Fibroblast of lung (primary cell): Measurements from ENCODE around the gene BANF1. TPM values are rescaled to one million over a fixed set of nuclear protein-coding genes. Genes with fewer than 3 reads are reported as not detected.

ENCODE experiments used
- DNase-seq, 2 donors: peaks; one replicate each; pipeline versions ENCODE4 v3.0.0 to v3.0.0-alpha.2; 2010; ENCODE audit warnings: low read depth in 2 of 2
- H2AFZ ChIP-seq: 2 replicates; pipeline ENCODE4 v1.5.1; 2012; ENCODE audit warnings: low read length, control low read depth, inconsistent platforms
- H3K27ac ChIP-seq: 2 replicates; pipeline ENCODE4 v1.5.1; 2011; ENCODE audit warnings: low read length, control low read depth; ENCODE audit not compliant: insufficient read depth
- H3K27me3 ChIP-seq: 2 replicates; pipeline ENCODE4 v1.5.1; 2011; ENCODE audit warnings: mild to moderate bottlenecking, low read length; ENCODE audit not compliant: control insufficient read depth, insufficient read depth
- H3K36me3 ChIP-seq: 2 replicates; pipeline ENCODE4 v1.5.1; 2011; ENCODE audit warnings: low read length; ENCODE audit not compliant: control insufficient read depth, insufficient read depth
- H3K4me1 ChIP-seq: 2 replicates; pipeline ENCODE4 v1.5.1; 2011; ENCODE audit warnings: low read length; ENCODE audit not compliant: control insufficient read depth, insufficient read depth; ENCODE audit errors: extremely low read depth
- H3K4me2 ChIP-seq: 2 replicates; pipeline ENCODE4 v1.5.1; 2011; ENCODE audit warnings: low read length, control low read depth; ENCODE audit not compliant: insufficient read depth; ENCODE audit errors: extremely low read depth
- H3K4me3 ChIP-seq, 4 experiments: fragments of 200-600 bp in 1 of 4; sonication (generic) in 1 of 4; replicated peaks in 1 of 4; 2 replicates each; pipeline ENCODE4 v1.5.1; 2011 to 2016; ENCODE audit warnings: low read length in 4 of 4, low read depth in 3 of 4, mild to moderate bottlenecking in 3 of 4, control low read depth in 2 of 4, inconsistent platforms in 1 of 4, mixed read lengths in 1 of 4; ENCODE audit not compliant: insufficient read depth in 1 of 4; ENCODE audit errors: control extremely low read depth in 1 of 4
- H3K79me2 ChIP-seq: 2 replicates; pipeline ENCODE4 v1.5.1; 2012; ENCODE audit warnings: mild to moderate bottlenecking, low read length, inconsistent platforms; ENCODE audit not compliant: control insufficient read depth, insufficient read depth
- H3K9ac ChIP-seq: 2 replicates; pipeline ENCODE4 v1.5.1; 2011; ENCODE audit warnings: mild to moderate bottlenecking, low read length, control low read depth; ENCODE audit not compliant: insufficient read depth
- H3K9me3 ChIP-seq: 2 replicates; pipeline ENCODE4 v1.5.1; 2012; ENCODE audit warnings: low read depth, low read length; ENCODE audit not compliant: control insufficient read depth, insufficient read depth
- H4K20me1 ChIP-seq: 2 replicates; pipeline ENCODE4 v1.5.1; 2011; ENCODE audit warnings: low read length; ENCODE audit not compliant: control insufficient read depth, insufficient read depth; ENCODE audit errors: extremely low read depth
- EZH2 ChIP-seq: IDR thresholded peaks from 2 replicates; pipeline ENCODE4 v1.5.1; 2012; ENCODE audit warnings: low read length, control low read depth, mild to moderate bottlenecking; ENCODE audit errors: missing control alignments
- polyA plus RNA-seq, 2 donors: library from polyadenylated mRNA; depleted of rRNA in 1 of 2; stranded (reverse) in 1 of 2; unstranded in 1 of 2; fragments of >200 nt; gene quantifications; 2 replicates each; pipeline ENCODE4 v1.2.1, GENCODE V29; 2011 to 2012; ENCODE audit warnings: missing spikeins in 1 of 2
- total RNA-seq: library from RNA; depleted of rRNA; stranded (reverse); fragments of >200 nt; gene quantifications from 2 replicates; pipeline ENCODE4 v1.2.1, GENCODE V29; 2014
- TF ChIP-seq, protein P1 (sequence below), 2 donors: IDR thresholded peaks in 1 of 2; conservative IDR thresholded peaks in 1 of 2; 1 replicate in 1 of 2; 2 replicates in 1 of 2; pipeline ENCODE4 v1.5.1; 2011 to 2012; ENCODE audit warnings: low read length in 2 of 2, control low read depth in 1 of 2, inconsistent platforms in 1 of 2, low read depth in 1 of 2, mild to moderate bottlenecking in 1 of 2

The BANF1 gene
- total and polyA plus RNA-seq, 2 donors (not counting 1 experiment from before 2014, with no cell fraction given): 19.0 to 156 TPM

DNA sequence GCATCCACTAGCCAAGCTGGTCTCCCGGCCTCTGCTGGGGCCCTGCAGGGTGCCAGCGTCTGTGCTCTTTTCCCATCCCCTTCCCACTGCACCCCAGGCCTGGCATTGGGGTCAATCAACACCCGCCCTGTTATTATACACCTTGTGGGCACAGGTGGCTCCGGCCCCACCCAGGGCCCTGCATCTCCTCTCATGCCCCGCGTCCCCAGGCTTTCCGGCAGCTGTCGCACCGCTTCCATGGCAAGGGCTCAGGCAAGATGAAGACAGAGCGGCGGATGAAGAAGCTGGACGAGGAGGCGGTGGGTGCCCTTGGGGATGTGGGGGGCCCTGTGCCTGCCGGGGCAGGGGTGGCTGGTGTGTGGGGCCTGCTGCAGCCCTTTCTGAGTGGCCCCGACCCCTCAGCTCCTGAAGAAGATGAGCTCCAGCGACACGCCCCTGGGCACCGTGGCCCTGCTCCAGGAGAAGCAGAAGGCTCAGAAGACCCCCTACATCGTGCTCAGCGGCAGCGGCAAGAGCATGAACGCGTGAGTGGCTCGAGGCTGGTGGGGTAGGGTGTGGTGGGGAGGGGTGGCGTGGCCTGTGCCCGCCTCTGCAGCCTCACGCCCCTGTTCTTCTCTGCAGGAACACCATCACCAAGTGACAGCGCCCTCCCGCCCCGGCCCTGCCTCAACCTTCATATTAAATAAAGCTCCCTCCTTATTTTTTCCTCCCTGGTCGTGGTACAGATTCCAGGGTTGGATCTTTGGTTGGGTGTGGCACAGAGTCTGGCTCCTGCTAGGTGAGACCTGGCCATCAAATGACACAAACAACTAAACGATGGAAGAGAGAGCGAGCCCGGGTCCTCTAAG, 23.7 kb upstream of the BANF1 start:
- Histone ChIP-seq H3K9me3 (no peaks in the 10 kb centered on the region), H3K4me2 (no peak overlapping the region), H3K27ac (no peak overlapping the region), H2AFZ (no peak overlapping the region), H3K36me3 (peaks cover 14% of the 10 kb centered on the region), H3K4me3 (no peak overlapping the region), H3K9ac (no peak overlapping the region), H3K27me3 (no peaks in the 10 kb centered on the region), H3K79me2 (no peaks in the 10 kb centered on the region), H3K4me1 (no peaks in the 10 kb centered on the region), H4K20me1 (no peaks in the 10 kb centered on the region)
- no peak for TF ChIP-seq EZH2
- TF ChIP-seq, protein P1, sequence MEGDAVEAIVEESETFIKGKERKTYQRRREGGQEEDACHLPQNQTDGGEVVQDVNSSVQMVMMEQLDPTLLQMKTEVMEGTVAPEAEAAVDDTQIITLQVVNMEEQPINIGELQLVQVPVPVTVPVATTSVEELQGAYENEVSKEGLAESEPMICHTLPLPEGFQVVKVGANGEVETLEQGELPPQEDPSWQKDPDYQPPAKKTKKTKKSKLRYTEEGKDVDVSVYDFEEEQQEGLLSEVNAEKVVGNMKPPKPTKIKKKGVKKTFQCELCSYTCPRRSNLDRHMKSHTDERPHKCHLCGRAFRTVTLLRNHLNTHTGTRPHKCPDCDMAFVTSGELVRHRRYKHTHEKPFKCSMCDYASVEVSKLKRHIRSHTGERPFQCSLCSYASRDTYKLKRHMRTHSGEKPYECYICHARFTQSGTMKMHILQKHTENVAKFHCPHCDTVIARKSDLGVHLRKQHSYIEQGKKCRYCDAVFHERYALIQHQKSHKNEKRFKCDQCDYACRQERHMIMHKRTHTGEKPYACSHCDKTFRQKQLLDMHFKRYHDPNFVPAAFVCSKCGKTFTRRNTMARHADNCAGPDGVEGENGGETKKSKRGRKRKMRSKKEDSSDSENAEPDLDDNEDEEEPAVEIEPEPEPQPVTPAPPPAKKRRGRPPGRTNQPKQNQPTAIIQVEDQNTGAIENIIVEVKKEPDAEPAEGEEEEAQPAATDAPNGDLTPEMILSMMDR (conservative IDR thresholded peaks at IDR 0.05 in 1 of 2, IDR thresholded peaks at IDR 0.05 in 1 of 2; ENCODE audit: low read depth in 1 of 2, low read length in 2 of 2): no peak
- no peak for DNase-seq

DNA sequence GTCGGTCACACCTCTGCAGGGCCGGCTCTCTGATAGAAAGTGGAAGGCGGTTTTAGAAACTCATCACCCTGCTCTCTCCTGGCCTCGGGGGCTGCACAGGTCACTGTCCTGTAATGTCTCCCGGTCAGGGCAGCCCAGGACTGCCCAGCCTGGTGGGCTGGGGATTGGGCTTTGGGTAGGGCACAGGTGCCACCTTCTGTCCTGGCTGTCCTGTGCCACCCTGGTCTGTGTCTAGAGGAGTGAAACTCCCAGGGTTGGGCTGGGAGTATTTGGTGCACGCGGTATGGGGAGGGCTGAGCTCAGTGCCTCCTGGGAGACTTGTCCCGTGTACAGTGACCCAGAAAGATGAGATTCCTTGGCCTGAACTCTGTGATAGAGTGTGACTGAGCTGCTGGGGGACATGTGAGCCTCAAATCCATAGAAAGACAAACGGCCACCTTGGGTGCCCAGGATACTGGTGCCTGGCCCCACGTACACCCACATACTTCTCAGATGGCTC, 23.0 kb upstream of the BANF1 start:
- Histone ChIP-seq H3K4me2 (no peak overlapping the region), H3K27ac (no peak overlapping the region), H3K4me3 (no peak overlapping the region), H3K4me1 (no peaks in the 10 kb centered on the region), H3K79me2 (no peaks in the 10 kb centered on the region), H4K20me1 (no peaks in the 10 kb centered on the region), H3K27me3 (no peaks in the 10 kb centered on the region), H3K36me3 (peaks cover 14% of the 10 kb centered on the region), H3K9ac (no peak overlapping the region), H3K9me3 (no peaks in the 10 kb centered on the region), H2AFZ (no peak overlapping the region)
- TF ChIP-seq, protein P1 (conservative IDR thresholded peaks at IDR 0.05 in 1 of 2, IDR thresholded peaks at IDR 0.05 in 1 of 2; ENCODE audit: low read depth in 1 of 2, low read length in 2 of 2): no peak
- no peak for TF ChIP-seq EZH2
- DNase-seq: no peak

DNA sequence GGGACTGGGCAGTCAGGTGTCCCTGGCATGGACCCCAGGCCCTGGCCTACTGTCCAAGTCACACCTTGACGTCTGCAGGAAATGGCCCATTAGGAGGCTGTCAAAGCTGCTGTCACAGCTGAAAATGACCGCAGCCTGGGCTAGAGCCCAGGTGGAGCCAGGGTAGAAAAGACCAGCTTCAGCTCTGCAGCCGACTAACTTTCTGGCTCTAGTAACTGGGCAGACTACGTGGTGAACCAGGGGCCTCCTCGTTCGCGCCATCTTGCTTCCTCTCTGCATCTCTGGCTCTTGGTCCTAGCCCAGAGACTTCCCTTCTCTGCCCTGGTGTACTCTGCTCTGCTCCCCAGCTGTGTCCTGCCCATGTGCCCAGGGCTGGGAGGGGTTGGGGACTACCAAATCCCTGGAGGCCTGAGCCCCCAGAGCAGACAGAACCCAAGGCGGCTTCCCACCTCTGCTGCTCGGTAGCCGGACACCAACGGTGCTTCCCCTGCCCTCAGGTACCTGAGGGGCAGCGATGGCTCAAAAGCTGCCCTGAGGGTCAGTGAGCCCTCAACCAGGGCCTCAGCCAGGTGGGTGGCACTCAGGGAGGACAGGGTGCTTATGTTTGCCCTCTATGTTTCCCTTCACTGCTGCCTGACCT, 21.1 kb upstream of the BANF1 start:
- H3K79me2 ChIP-seq: no peaks in the 10 kb centered on the region
- no peak overlapping the region for H3K9ac ChIP-seq
- H3K4me3 ChIP-seq: no peak overlapping the region
- H3K36me3 ChIP-seq: peaks cover 14% of the 10 kb centered on the region
- no peak for DNase-seq
- H3K4me2 ChIP-seq: no peak overlapping the region
- H2AFZ ChIP-seq: no peak overlapping the region
- TF ChIP-seq, protein P1 (conservative IDR thresholded peaks at IDR 0.05 in 1 of 2, IDR thresholded peaks at IDR 0.05 in 1 of 2; ENCODE audit: low read depth in 1 of 2, low read length in 2 of 2): no peak
- TF ChIP-seq EZH2: no peak
- H4K20me1 ChIP-seq: no peaks in the 10 kb centered on the region
- no peaks in the 10 kb centered on the region for H3K4me1 ChIP-seq
- H3K27ac ChIP-seq: no peak overlapping the region
- no peaks in the 10 kb centered on the region for H3K27me3 ChIP-seq
- H3K9me3 ChIP-seq: no peaks in the 10 kb centered on the region
